HG02759 (cell line): ENCODE results near the gene BTBD9.
A peak's percentile ranks its signal among the peaks of the same experiment; 100 is the strongest.

Source experiments
- ATAC-seq: cut with Tn5 transposase; IDR thresholded peaks from one replicate; pipeline ENCODE4 v1.9.1; 2021; ENCODE audit warnings: mild to moderate bottlenecking, moderate library complexity; ENCODE audit not compliant: unreplicated experiment

The BTBD9 gene

GRCh38 chr6:38310061-38310460, 329.7 kb downstream of the BTBD9 start:
- no peak for ATAC-seq

DNA sequence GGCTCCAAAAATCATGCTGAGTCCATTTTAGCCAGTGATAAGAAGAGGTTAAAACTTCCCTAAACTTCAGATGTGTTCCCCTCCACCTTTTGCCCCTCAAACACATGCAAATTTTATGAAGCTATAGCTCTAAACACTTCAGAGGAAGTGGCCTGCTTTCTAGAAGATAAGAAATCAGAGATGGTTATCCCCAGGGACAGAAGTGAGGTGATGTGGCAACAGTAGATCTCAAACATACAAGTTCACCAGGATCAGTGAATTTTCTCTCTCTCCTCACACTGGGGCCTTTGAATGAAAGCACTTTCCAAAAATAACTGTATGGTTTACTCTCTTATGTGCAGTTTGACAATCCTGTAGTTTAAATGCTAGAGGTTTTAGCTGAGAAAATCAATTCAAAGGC, 332.0 kb downstream of the BTBD9 start:
- peak; percentile 76 for ATAC-seq

DNA sequence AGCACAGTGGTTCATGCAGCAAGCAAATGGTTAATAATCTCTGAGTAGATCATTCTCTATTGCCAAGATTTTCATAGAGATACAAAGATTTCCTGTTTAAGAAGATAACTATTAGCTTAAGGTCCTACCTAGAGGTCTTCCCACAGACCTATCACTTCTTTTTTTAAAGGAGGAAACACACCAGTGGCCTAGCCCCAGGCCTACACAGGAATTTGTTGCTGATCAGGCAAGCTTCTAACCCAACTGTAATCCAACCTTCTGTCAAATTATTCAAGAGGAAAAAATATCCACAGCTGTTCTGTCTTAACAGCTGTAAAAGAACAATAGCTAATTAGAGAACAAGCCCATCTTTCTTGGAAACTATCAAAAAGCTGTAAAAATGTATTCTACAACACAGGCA, 332.8 kb downstream of the BTBD9 start:
- peak; percentile 43 for ATAC-seq

GRCh38 chr6:38305995-38306681, 333.6 kb downstream of the BTBD9 start:
- ATAC-seq: peak; percentile 52

DNA sequence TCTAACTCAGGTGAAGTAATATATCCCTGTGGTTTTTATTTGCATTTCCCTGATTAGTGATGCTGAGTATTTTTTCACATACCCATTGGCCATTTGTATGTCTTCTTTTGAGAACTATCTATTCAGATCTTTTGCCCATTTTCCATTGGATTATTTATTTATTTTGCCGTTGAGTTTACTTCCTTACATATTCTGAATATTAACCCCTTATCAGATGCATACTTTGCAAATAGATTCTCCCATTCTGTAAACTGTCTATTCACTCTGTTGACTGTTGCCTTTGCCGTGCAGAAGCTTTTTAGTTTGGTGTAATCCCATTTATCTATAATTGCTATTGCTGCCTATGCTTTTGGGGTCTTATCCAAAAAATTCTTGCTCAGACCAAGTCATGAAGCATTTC, 336.9 kb downstream of the BTBD9 start:
- no peak for ATAC-seq

GRCh38 chr6:38302081-38302480, 337.6 kb downstream of the BTBD9 start:
- no peak for ATAC-seq

- ATAC-seq: no peak
These were observed 349.5 kb downstream of the BTBD9 start for GRCh38 chr6:38290133-38290799.

DNA sequence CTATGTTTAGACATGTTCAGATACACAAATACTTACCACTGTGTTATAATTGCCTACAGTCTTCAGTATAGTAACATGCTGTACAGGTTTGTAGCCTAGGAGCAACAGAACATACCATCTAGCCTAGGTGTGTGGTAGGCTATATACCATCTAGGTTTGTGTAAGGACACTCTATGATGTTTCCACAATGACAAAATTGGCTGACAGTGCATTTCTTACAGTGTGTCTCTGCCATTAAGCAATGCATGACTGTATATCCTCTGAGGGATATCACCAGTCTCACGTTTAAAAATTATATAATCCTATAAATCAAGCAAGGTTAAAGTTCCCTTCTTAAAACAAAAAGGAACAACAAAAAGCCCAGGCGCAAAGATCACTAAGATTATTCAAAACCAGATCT, 352.2 kb downstream of the BTBD9 start:
- ATAC-seq: no peak

DNA sequence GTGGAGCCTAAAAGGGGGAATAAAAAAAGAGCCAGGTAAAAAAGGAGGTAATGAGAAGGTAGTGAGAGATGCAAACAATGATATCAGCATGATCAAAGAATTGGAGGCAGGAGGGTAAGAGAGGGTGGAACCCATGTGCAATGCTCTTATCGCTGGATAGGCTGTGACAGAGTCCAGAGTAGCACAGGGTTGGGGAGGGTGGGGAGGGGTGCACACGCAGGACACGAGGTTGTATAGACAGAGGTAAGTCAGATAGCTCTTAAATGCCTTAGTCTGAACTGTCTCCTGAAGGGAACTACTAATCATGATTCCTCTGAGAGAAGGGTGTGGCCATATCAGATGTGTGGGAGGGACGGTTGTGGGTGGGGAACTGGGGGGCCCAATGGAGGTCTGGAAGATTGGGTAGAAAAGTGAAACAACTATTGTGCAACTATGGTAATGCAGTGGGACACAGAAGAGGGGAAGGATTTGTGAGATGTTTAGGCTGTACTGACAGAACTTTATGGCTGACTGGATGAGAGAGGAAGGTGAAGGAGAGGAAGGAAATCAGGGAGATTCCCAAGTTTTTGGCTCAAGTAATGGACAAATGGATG, 354.8 kb downstream of the BTBD9 start:
- no peak for ATAC-seq

DNA sequence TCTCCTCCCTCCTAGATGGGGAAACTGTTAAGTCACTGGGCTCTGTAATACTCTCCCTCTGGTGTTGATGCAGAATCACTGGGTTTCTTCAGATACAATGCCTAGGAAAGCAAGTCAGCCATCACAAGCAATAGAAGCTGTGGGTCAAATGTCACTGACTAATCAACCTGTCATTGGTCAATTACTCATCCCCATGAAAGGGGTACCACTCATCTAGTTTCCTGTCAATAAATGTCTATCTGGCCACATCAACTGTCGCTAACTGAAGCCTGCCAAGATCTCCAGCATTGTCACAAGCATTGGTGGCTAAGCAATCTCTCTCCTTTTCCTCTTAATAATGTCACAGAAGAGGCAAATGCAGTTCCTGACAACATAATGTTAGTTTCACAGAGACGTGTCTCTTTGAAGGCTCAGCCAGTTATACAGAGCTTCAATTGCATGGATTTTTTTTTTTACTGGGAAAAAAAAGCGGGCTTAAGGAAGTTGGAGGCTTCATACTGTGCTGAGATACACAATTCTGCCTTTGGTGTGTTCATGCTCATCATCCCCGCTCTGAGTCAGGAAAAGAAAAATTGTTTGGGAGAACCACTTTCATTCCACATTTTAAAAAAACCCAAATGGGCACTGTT, 355.9 kb downstream of the BTBD9 start:
- no peak for ATAC-seq

DNA sequence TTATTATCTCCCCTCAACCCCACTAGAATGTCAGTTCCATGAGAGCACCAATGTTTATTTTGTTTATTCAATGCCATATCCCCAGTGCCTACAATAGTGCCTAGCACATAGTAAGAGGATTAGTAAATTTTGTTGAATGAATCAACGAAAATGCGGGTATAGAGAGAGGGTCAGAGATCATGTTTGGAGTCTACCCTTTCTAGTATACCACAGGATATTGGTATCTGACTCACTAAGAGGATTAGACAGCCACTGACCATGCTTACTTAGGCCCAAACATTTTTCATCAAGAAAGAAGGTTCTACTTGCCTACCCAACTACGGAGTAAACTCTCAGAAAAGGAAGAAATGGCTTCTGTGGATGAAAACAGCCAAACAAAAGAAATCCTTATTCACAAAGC, 356.8 kb downstream of the BTBD9 start:
- ATAC-seq: no peak

GRCh38 chr6:38281126-38281525, 358.6 kb downstream of the BTBD9 start:
- no peak for ATAC-seq

DNA sequence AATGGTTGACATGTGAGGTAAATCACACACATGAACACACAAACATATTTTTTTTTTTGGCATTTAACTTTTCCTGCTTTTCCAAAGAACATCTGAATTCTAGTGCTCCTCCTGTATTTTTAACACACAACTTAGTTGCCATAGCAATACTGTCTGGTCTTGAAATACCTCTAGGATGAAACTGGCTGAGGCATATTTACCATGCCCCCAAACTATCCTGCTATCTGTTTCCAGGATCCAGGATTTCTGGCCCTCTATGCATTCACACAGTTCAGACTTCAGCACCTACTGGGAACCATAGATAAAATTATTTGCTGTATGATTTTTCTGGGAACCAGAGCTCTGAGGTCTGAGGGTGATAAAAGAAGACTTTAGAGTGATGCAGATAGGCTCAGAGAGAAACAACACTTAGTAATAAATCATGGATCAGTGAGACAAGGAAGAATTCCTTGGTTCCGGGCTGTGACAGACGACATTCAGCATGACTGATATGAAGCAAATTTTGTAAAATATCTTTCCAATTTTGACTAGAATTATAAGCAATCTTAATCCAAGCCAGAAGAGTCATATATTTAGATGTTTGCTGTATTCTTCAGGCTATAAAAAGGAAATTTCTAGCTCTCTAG, 359.7 kb downstream of the BTBD9 start:
- ATAC-seq: no peak

DNA sequence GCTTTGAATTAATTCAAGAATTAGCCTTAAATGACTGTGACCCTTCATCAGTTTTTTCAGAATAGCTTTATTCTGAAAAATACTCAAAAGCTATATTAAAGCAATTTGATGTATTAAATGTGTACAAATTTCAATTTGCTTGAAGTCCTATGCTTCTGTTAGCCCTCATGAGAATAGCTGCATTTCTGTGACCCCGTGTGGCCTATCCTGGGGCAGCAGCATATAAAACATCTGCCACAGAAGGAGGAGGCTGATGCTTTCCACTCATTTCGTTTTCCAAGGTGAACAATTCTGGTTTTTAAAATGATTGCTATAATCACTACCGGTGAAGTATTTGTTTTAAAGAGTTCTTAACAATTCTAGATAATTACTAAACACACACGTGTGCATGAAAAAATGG, 360.3 kb downstream of the BTBD9 start:
- ATAC-seq: no peak

DNA sequence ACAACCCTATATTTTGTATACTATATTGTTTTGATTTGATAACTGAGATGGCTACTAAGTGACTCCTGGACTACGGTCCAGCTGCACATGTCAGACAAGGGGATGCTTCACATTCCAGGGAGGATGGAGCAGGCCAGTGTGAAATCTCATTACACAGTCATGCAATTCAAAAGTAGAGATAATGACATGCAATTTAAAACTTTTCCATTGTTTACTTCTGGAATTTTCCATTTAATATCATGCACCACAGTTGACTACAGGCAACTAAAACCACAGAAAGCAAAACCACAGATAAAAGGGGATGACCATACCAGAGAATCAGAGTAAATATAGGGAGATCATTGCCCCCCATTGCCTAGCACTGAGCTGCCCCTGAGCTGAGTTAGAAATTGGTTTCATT, 366.4 kb downstream of the BTBD9 start:
- ATAC-seq: no peak

DNA sequence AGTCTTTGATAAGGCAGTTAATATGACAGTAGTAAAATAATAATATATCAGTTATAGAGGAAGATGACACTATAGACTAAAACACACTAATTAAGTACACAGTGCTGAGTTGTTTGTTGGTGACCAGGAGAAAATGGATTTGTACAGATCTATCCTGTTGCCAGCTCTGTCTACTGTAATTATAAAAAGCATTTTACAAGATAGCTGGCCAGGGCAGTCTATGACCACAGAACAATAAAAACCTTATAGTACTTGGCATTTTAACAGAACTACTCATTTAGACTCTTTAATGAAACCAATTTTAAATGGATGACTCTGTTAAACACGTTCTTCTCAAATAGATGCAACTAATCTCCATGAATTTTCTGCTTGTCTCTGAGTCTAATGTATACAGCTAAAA, 367.5 kb downstream of the BTBD9 start:
- ATAC-seq: no peak

DNA sequence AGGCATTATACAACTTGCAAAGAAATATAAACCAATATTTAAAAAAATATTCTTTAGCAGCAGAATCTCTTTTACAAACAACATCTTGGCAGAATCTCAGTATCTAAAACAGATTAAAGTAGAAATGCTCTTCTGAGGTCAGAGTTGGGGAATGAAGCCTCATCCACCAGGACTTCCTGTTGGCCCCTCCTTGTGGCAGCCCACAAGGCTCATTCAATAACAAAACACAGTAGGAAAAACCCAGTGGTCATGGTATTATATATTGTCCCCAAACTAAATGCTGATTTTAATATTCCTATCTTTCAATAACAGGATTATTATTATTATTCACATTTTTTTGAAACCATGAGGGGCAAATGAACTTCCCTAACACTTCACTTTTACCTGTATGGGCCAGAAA, 368.6 kb downstream of the BTBD9 start:
- no peak for ATAC-seq

DNA sequence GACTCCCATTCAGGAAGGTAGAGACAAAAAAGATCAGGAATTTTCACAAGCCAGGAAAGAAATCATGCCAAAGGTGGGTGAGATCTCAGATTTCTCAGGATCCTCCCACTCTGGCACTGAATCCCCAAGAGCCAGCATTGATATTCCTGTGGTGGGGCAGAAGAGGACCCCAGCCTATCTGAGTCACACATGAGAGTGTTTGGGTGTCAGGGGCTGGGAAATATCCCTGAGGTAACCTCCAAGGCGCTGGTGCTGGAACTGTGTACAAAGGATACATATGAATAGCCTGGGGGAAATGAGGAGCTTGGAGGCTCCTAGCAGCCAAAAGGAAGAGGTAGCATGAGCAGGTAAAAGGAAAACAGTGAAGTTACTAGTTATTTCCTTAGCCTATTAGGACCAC, 369.4 kb downstream of the BTBD9 start:
- no peak for ATAC-seq

DNA sequence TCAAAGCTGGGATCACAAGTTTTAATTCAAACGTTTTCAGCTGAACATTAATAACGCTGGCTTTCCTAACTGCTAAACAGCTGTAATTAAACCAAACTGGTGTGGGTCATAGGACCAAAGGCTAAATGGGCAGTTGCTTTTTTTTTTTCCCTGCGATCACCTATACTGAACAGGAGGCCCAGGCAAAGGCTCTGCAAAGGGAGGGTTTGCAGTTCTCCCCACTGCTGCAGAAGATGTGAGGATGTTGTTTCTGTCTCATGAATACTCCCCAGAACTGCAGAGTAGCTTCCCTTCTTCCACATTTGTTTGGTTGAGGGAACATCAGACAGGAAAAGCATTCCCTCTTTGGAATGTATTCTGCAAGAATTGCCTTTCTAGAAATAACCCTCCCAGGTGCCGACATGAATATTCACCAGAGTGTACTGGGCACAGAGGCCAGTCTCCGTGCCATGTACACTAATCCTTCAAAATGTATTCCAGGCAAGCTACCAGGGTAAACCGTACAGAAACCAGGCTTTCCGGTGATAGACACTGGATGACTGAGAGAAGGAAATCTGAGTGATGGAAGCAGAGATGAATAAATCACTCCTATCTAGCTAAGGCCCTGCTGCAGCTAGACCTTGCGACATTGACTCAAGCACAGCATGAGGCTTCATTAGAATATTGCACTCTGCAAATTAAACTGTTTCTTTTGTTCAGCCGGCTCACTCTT, 370.1 kb downstream of the BTBD9 start:
- ATAC-seq: no peak

- ATAC-seq: no peak
These were observed 371.4 kb downstream of the BTBD9 start for GRCh38 chr6:38268342-38268741.

DNA sequence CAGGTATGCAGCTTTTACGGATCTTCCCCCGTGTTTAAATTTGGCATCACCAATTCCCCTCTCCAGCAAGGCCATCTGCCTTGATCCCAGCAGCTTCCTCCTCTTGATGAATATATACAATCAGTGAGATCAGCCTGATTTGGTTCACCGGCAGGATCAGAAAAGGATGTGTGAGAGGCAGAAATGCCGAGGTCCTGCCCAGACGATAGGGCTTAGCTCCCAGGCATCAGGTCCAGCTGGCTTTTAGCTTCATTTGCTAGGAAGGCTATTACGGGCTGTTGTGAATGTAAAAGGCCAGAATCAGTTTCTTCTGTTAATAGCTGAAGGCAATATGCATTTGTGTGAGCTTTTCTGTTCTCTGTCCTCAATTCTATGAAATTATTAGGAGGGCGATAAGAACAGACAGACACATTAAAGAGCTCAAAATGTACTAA, 372.8 kb downstream of the BTBD9 start:
- ATAC-seq: no peak
